GM11168 (cell line): ENCODE results near the gene CHTF18.

Experiments
- in situ Hi-C: fragments of 300-500 bp; cut with MboI; formaldehyde crosslinking; loops from one replicate; pipeline ENCODE4 v1.12.0; 2022; ENCODE audit warnings: low sequenced_read_pairs; ENCODE audit not compliant: unreplicated experiment

CHTF18 gene

DNA sequence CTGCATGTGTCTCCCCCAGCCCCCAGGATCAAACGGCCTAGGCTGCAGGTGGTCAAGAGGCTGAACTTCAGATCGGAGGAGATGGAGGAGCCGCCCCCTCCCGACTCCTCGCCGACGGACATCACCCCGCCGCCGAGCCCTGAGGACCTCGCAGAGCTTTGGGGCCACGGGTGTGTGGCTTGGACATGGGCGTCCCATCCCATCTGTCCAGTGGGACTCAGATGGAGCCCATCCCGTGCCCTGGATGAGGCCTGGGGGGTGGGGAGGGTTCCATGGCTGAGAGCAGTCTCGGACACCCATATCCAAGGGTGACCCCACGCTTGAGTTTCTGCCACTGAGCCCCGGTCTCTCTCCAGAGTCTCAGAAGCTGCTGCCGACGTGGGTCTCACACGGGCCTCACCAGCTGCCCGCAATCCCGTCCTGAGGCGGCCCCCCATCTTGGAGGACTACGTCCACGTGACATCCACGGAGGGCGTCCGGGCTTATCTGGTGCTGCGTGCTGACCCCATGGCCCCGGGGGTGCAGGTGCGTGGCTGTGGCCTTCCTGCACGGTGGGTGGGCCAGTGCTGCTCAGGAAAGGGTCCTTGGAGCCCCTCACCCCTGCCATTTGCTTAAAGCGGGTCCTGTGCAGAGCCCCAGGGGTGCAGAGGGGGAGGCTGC, 901 bp downstream of the CHTF18 start:
- in situ Hi-C loops: loop anchor here (5.0 kb wide), 1 partner anchor 77 kb away; no protein-coding TSS in a partner anchor

DNA sequence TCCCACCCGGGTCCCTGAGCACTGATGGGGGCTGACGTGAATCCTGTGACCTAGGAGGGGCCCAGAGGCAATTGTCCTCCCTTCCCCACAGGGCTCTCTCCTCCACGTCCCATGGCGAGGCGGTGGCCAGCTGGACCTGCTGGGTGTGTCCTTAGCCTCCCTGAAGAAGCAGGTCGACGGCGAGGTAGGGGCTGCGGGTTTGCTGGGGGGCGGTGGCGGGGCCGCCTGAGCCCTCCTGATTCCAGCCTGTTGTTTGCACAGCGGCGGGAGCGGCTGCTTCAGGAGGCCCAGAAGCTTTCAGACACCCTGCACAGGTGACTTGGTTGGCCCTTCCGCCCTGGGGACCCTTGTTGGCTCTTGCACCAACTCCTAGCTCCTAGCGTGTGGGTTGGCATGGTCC, 1.7 kb downstream of the CHTF18 start:
- in situ Hi-C loops: no loop called here

DNA sequence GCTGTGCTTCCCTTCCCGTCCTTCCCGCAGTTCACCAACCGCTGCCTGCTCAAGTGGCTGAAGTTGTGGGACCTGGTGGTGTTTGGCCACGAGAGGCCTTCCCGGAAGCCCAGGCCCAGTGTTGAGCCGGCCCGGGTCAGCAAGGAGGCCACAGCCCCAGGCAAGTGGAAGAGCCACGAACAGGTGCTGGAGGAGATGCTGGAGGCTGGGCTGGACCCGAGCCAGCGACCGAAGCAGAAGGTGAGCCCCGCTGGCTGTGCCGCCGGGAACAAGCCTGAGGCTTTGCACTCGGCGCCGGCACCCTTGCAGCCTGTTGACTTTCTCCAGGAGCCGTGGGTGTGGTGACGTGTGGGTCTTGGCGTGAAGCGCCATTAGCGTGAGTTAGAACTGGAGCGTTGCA, 2.7 kb downstream of the CHTF18 start:
- in situ Hi-C loops: no loop called here

DNA sequence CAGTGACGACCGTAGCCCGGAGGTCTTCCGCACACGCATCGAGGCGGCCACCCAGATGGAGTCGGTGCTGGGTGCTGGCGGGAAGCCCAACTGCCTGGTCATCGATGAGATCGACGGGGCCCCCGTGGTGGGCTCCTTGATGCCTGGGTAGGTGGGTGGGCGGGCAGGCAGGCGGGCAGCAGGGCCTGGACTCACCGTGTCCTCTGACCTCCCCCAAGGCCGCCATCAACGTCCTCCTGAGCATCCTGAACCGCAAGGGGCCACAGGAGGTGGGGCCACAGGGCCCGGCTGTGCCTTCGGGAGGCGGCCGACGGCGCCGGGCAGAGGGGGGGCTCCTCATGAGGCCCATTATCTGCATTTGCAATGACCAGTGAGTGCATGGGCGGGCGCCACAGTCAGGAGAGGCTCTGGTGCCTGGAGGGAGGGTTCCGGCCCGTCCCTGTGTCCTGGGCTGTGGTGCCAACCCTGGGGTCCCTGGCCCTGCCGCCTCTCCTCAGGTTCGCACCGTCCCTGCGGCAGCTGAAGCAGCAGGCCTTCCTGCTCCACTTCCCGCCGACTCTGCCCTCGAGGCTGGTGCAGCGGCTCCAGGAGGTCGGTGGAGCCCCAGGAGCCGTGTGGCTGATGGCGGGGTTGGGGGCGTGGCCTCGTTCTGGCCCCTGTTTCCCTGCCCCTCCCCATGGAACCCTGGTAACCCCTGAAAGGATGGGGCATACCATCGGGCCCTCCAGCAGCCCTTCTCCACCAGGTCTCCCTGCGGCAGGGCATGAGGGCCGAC, 4.0 kb downstream of the CHTF18 start:
- in situ Hi-C loops: no loop called here

DNA sequence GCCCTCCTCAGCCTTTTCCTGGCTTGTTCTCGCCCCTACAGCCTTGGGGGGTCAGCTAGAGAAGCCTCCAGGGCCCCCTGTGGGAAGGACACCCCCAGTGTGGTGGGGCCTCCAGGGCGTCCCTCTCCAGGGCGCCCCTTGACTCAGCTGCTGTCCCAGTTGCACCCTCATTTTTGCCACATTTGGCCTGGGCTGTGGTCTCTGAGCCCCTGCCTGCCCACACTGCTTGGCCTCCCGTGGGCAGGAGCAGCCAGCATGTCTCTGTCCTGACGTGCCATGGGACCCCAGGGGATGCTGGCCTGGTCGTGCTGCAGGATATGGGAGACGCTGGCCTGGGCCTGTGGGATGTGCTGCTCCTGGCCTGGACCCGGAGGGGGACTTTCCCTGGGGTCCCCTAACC, 5.0 kb downstream of the CHTF18 start:
- in situ Hi-C loops: no loop called here

DNA sequence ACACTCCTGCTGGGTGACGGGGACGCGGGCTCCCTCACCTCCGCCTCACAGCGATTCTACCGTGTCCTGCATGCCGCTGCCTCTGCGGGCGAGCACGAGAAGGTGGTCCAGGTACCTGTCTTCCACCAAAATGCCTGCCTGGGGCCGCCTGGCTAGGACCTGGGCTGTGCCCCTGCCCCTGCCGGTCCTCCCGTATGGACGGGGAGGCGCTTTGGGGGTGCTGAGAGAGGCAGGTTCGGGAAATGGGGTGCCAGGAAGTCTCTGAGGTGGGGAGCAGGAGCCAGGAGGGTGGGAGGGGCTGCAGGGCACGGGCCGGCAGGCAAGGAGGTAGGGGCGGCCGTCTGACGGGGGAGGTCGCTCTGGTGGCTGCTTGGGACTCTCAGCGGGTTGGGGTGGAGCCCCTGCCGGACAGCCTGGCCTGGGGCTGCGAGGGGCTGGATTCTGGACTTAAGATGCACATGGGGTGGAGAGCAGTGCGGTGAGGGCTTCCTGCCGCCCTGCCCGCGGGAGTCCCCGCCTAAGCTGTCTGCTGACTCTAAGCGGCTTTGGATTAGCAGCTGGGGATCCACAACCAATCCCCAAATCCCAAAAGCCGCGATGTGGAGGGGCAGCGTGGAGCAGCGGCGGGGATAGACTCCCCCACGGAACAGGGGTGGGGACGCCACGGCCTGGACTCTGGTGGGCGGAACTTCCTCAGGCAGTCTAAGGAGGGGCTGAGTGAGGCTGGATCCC, 5.8 kb downstream of the CHTF18 start:
- in situ Hi-C loops: no loop called here

DNA sequence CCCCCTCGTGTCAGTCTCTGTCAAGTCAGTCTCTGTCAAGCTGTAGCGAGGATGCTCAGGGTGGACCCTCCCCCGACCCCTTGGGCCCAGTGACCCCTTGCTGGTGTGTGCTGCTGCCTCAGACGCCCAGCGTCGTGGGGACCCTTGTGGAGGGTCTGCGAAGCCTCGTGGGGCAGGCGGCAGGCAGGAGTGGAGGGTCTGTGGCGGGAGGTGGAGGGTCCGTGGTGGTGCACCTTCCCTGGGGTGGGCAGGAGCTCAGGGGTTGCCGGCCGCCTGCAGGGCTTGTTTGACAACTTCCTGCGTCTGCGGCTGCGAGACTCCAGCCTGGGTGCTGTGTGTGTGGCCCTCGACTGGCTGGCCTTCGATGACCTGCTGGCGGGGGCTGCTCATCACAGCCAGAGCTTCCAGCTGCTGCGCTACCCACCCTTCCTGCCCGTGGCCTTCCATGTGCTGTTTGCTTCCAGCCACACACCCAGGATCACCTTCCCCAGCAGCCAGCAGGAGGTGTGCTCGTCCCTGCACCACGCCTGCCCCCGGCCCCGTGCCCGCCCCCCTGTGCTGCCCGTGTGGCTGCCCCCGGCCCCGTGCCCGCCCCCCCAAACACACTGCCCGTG, 6.5 kb downstream of the CHTF18 start:
- in situ Hi-C loops: no loop called here

DNA sequence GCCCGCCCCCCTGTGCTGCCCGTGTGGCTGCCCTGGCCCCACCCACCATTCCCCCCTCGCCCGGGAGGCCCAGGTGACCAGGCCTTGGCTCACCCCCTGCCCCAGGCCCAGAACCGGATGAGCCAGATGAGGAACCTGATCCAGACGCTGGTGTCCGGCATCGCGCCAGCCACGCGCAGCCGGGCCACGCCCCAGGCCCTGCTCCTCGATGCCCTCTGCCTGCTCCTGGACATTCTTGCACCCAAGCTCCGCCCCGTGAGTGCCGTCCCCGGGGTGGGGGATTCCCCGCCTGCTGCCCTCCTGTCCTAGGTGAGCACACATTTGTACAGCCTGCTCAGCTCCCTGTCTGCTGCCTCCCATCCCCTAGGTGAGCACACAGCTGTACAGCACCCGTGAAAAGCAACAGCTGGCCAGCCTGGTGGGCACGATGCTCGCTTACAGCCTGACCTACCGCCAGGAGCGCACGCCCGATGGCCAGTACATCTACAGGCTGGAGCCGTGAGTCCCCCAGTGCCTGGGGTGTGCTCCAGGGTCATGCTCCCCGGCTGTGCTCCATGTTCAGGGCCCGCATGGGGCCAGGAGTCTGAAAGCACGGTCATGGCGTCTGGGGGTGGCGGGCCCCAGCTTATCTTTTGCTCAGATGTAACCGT, 7.3 kb downstream of the CHTF18 start:
- in situ Hi-C loops: no loop called here

DNA sequence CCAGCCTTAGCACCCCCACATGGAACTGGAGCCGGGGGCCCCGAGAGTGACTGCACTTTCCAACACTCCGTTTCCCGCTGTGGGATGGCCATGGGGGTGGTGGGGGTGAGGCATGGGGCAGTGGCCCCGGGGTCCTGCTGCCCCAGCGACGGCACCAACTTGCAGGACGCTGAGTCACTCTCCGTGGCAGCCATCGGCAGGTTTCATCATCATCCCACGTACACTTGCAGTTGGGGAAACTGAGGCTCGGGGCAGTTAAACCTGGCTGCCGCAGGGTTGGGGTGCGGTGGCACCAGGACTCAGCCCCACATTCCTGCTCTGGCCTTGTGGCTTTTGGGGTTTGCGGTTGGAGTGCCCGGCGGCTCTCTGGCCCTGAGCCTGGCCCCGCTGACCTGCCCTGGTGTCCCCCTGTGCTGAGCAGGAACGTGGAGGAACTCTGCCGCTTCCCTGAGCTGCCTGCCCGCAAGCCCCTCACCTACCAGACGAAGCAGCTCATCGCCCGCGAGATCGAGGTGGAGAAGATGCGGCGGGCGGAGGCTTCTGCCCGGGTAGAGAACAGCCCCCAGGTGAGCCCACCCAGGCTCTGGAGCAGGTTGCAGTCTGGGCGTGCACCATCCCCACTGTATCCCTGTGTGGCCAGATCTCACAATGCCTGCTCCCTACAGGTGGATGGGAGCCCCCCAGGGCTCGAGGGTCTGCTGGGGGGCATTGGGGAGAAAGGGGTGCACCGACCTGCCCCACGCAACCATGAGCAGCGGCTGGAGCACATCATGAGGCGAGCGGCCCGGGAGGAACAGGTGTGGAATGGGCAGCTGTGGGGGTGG, 8.1 kb downstream of the CHTF18 start:
- in situ Hi-C loops: no loop called here

DNA sequence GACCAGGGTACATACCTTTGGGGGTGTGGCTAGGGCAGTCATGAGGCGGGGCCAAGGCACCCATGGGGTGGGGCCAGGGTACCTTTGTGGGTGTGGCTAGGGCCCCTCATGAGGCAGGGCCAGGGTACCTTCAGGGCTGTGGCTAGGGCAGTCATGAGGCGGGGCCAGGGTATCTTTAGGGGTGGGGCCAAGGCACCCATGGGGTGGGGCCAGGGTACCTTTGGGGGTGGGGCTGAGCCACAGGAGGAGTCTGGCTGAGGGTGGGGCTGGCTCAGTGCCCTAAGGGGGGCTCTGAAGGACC, 8.7 kb downstream of the CHTF18 start:
- in situ Hi-C loops: no loop called here

DNA sequence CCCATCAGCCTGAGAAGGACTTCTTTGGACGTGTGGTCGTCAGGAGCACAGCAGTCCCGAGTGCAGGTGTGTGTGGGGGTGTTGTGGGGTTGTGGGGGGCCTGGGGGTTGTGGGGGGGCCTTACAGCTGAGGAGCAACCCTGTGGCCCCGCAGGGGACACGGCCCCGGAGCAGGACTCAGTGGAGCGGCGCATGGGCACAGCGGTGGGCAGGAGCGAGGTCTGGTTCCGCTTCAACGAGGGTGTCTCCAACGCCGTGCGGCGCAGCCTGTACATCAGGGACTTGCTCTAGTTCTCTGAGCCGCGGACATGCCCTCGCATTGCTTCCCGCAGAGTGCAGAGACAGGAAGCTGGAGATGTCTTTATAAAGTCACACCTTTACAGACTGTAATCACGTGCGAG, 9.3 kb downstream of the CHTF18 start:
- in situ Hi-C loops: no loop called here

DNA sequence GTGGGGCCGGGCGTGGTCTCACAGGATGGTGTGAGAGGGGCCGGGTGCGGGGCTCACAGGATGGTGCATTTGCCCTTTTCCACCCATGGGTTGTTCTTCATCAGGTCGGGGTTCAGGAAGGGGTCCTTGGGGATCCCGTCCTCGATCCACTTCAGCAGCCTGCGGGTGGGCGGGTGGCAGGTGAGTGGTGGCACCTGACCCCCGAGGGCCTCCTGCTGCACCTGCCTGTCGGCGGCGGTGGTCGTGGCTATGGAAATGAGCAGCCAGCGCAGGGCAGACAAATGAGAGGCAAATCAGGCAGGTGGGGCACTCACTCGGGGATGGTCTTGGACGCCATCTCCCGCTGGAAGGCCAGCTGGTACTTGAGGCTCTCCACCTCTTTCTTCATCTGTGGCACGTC, 10.2 kb downstream of the CHTF18 start:
- in situ Hi-C loops: no loop called here

DNA sequence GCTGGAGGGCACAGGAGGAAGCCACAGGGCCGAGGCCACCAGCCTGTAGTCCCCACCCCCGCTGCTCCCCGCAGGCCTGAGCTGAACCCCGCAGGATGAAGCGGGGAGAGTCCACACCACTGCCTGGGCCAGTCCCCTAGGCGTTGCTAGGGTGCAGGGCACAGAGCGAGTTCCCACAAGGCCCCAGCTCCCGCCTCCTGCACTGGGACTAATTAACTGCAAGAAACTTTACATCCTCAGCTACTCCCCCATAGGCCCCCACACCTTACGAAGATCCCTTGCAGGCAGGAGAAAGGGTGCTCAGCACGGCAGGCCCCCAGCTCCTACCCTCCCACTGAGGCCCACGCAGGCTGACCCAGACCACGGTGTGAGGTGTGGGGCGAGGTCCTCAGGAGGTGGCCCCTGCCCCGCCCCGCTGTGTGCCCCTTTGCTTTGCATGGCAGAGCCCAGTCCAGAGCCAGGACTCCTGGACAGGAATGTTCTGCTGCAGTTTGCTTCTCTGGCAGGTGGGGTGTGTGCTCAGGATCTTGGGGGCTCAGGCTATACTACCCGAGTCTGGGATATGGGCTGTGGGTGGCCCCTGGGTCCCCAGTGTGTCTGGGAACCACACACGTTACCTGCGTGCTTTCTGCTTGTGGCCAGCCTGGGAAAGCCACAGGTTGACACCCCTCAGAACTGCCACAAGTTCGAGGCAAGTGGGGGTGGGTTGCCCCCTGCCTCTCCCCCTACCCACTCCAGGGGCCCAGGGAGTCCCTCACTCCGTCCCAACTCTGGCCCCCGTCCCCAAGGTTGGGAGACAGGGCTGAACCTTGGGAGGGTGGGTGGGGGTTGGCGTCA, 10.9 kb downstream of the CHTF18 start:
- in situ Hi-C loops: no loop called here

DNA sequence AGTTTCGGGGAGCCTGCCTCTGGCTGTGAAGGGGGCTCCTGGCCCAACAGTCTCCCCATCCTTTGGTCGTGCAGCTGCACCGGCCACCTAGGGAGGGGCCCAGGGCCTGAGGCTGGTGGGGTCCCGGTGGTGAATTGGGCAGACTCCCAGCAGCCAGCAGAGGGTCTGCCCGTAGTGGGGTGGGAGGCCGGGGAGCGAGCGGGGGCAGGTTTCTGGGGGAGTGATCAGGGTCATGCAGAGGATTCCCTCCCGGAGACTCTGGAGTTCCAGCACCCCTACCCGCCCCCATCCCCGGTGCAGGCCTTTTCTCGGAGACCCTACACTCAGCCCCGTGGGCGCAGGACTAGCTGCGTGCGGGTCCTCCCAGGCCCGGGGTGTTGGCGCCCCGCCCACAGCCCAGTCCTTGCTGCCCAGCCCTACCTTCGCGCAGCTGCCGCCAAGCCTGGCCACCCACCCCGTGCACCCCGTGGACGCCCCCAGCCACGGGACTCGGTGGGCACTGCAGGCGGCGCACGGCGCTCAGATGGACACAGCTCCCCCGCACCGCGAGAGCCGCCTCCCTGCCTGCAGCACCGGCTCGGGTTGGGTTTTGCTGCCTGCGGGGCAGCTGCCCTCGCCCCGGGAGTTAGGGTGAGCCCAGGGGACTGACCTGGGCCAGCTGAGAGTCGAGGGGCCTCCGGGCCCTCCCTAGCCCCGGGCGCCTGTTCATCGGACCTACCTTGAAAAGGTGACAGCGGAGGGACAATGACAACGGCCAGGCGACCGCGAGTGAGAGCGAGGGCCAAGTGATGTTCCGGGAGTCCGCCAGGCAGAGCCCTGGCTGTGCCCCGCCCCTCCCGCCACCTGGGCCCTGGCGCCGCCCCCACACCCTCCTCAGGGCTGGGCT, 11.8 kb downstream of the CHTF18 start, which contains the start of gene GNG13:
Gene GNG13, minus strand, starts transcription at position 787 of the 886 bp plus-strand sequence. CDS start 1,657 bp downstream, outside the sequence.
- in situ Hi-C loops: no loop called here

DNA sequence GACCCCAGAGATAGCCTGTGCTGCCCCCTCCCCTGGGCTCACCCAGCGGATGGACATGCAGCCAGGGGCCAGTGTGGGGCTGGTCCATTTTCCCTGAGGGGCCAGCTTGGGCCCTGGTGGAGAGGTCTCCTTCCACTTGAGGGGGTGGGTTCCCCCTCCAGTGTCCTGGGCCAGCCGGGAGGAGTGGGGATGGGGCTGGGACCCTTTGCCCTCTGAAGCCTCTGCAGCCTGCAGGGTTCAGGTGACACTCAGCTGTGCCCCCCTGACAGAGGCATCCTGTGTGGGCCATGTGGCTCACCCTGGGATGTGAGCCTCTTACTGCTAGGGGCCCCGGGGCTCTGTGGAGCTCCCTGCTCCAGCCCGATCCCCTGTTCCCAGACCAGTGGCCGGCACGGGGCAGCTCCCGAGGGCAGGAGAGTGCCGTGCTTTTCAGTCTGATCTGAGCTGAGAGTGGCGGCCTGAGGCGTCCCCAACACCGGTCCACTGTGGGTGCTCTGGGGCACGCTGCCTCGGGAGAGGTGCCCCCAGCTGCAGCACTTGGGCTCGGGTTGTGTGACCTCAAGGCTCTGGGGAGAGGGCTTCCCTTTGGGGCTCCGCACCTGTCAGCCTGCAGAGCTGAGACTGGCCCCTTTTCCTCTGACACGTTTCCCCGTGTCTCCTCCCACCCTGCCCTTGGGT, 12.6 kb downstream of the CHTF18 start:
- in situ Hi-C loops: no loop called here

DNA sequence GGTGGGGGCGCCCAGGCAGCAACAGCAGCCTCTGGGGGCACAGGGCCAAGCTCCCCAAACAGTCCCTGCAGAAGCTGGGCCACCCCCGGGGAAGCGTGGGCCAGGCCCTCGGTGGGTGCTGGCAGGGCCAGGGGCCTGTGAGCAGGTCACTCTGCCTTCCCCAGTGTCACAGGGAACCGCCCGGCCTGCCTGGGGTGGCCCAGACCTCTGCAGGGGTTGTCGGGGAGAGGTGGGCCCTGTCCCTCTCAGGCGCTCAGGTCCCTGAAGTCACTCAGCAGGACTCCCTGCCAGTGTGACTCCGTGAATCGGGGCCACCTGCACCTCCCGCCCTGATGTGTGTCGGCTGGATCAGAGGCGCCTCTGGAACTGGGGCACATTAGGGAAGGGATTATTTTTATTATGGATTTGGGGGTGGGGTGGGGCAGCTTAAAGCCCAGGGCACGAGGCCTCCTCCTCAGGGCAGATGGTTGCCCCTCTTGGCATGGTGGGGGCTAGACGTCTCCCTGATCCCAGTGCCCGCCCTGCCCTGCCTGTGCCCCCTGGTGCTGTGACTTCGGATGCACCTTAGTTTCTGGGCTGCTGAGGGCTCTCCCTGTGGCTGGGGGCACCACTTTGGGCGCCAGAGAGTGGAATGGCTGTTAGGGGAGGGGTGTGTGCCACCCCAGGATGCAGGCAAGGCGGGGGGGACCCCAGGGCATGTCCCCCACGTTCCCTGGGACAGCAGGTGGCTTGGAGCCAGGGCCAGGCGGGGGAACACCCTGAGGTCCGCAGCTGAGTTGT, 13.4 kb downstream of the CHTF18 start:
- in situ Hi-C loops: no loop called here
